Liver (tissue), 9 donors: Measurements from ENCODE around the gene LHB. TPM values are rescaled to one million over a fixed set of nuclear protein-coding genes. Genes with fewer than 3 reads are reported as not detected.
"Not testable (repeated sequence)": the region's sequence is repeated elsewhere in the genome, so short reads cannot be mapped to it uniquely, and the experiment has no call there.

ENCODE experiments used
- DNase-seq: peaks from one replicate; pipeline ENCODE4 v3.0.0-alpha.2; 2017; ENCODE audit warnings: low spot score
- H3K27ac ChIP-seq, 2 donors: one replicate each; pipeline ENCODE4 v1.7.0; 2013; ENCODE audit warnings: inconsistent platforms in 2 of 2, low read length in 2 of 2, control low read depth in 1 of 2, low read depth in 1 of 2, mild to moderate bottlenecking in 1 of 2
- H3K27me3 ChIP-seq, 4 donors: one replicate each; pipeline versions ENCODE4 v1.6.1 to v1.7.0; 2013; ENCODE audit warnings: low read length in 3 of 4, inconsistent platforms in 1 of 4, mild to moderate bottlenecking in 1 of 4, moderate library complexity in 1 of 4; ENCODE audit not compliant: control insufficient read depth in 4 of 4, insufficient read depth in 4 of 4
- H3K36me3 ChIP-seq, 4 donors: one replicate each; pipeline versions ENCODE4 v1.6.1 to v1.7.0; 2013; ENCODE audit warnings: low read length in 3 of 4, mild to moderate bottlenecking in 3 of 4, low read depth in 1 of 4, moderate library complexity in 1 of 4; ENCODE audit not compliant: control insufficient read depth in 4 of 4, insufficient read depth in 3 of 4
- H3K4me1 ChIP-seq, 4 donors: one replicate each; pipeline versions ENCODE4 v1.6.1 to v1.7.0; 2013; ENCODE audit warnings: low read length in 3 of 4, mild to moderate bottlenecking in 3 of 4, moderate library complexity in 1 of 4; ENCODE audit not compliant: control insufficient read depth in 4 of 4, insufficient read depth in 4 of 4
- H3K4me3 ChIP-seq, 3 donors: one replicate each; pipeline versions ENCODE4 v1.6.1 to v1.7.0; 2013; ENCODE audit warnings: low read length in 3 of 3, control low read depth in 1 of 3, low read depth in 1 of 3, mild to moderate bottlenecking in 1 of 3
- H3K9ac ChIP-seq, 2 donors: one replicate each; pipeline ENCODE4 v1.7.0; 2013; ENCODE audit warnings: low read length in 2 of 2, mild to moderate bottlenecking in 2 of 2, moderate library complexity in 2 of 2, control low read depth in 1 of 2, low read depth in 1 of 2
- H3K9me3 ChIP-seq, 4 donors: one replicate each; pipeline versions ENCODE4 v1.6.1 to v1.7.0; 2013; ENCODE audit warnings: low read length in 3 of 4; ENCODE audit not compliant: control insufficient read depth in 4 of 4
- EGR1 ChIP-seq, 2 donors: IDR thresholded peaks; 2 replicates each; pipeline ENCODE4 v1.6.1; 2016 to 2018; ENCODE audit warnings: antibody characterized with exemption in 2 of 2, low read depth in 2 of 2
- RXRA ChIP-seq, 2 donors: IDR thresholded peaks; 2 replicates each; pipeline ENCODE4 v1.6.1; 2017 to 2018; ENCODE audit warnings: antibody characterized with exemption in 2 of 2, mild to moderate bottlenecking in 1 of 2
- WGBS: extraction: QIAGEN DNeasy Blood & Tissue Kit; methylation state at CpG from one replicate; pipeline ENCODE4 v1.1.7; 2013; 5-methylcytosine and 5-hydroxymethylcytosine counted together
- polyA plus RNA-seq, 2 donors: library from polyadenylated mRNA; stranded (reverse) in 1 of 2; unstranded in 1 of 2; fragments of 200-250 nt in 1 of 2; fragments of >200 nt in 1 of 2; fragmentation: Nextera tagmentation in 1 of 2; extraction: Ambion mirVana in 1 of 2; gene quantifications; one replicate each; pipeline versions ENCODE4 v1.2.1 to v1.2.3, GENCODE V29; 2013 to 2015
- total RNA-seq, 2 donors: library from RNA; depleted of rRNA; stranded (reverse); fragments of >200 nt; gene quantifications; one replicate each; pipeline ENCODE4 v1.2.3, GENCODE V29; 2014
- donor health status: healthy.
- donor health status: healthy.
- donor health status: healthy.
- donor health status: healthy.
- donor health status: healthy.

The LHB gene
- total and polyA plus RNA-seq, 4 donors, result not detected

DNA sequence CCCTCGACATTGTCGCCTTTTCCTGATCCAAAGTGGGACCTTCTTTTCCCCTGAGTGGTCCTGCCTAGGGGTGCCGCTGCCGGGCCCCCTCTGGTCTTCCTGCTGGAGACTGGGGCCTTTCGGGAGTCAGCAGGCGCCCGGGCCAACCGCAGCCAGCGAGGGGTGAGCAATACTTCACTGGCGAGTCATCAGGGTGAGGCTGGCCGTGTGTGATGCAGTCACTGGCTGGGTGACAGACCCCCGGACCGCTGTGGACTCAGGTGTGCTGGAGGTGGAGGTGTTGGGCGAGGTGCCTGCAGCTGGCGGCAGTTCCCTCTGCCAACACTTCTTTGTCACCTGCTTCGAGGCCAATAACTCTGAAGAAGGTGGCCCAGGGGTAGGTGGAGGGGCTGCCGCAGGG is 25.3 kb upstream of the LHB start:
- H3K27me3 ChIP-seq, result no peaks in the 10 kb centered on the region
- H3K9me3 ChIP-seq, result no peaks in the 10 kb centered on the region
- 81% methylated on average over 17 of the region's 17 CpGs for WGBS
- no peaks in the 10 kb centered on the region for H3K4me1 ChIP-seq
- no peaks in the 10 kb centered on the region for H3K36me3 ChIP-seq
- H3K9ac ChIP-seq, result no peak overlapping the region
- TF ChIP-seq EGR1 (IDR thresholded peaks at IDR 0.05; ENCODE audit: low read depth in 2 of 2) (no peak), RXRA (IDR thresholded peaks at IDR 0.05) (no peak)
- DNase-seq, result no peak
- no peak overlapping the region for H3K27ac ChIP-seq
- no peak overlapping the region for H3K4me3 ChIP-seq

DNA sequence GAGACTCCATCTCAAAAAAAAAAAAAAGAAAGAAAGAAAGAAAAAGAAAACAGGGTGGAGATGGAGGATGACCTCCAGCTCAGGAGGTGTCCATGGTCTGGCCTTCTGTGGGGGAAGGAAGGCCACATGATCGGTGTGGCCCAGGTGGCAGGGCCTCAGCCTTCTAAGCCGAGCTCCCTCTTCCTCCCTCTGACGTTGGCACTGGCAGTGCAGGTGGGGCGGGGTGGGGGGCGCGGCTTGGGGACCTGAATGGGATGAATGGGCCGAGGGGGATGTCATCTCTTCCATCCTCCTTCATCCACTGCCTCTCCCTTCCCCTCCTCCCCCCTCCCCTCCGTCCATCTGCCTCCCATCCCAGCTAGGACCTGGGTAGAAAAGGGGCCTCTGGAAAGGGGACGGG is 22.8 kb upstream of the LHB start:
- not testable (repeated sequence) for H3K27me3 ChIP-seq, H3K4me1 ChIP-seq, H3K9ac ChIP-seq

DNA sequence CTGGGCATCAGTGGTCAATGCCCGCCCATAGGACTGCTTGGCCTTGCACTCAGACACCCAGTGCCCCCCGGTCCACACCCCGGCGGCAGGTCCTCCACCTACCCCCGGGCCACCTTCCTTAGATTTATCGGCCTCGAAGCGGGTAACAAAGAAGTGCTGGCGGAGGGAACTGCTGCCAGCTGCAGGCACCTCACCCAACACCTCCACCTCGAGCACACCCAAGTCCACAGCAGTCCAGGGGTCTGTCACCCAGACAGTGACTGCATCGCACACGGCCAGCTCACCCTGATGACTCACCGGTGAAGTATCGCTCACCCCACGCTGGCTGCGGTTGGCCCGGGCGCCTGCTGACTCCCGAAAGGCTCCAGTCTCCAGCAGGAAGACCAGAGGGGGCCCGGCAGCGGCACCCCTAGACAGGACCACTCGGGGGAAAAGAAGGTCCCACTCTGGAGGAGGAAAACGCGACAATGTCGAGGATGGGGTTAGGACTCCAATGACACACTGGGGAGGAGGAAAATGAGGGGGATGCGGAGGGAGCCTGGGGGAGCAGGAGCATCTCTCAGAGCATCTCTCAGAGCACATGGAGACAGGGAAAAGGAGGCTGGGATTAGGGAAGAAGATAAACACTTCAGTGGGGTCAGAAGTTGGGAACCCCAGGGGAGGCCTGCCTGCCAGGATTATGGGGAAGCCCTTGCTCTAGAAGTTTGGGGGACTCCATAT is 21.8 kb upstream of the LHB start:
- not testable (repeated sequence) for DNase-seq, H3K27me3 ChIP-seq, H3K9me3 ChIP-seq, H3K27ac ChIP-seq, H3K4me1 ChIP-seq, H3K36me3 ChIP-seq, H3K9ac ChIP-seq, H3K4me3 ChIP-seq
- WGBS, result 83% methylated on average over 26 of the region's 26 CpGs

More for the DNA sequence above, 22.8 kb upstream of the LHB start:
- not testable (repeated sequence) for DNase-seq, H3K4me3 ChIP-seq, H3K27ac ChIP-seq, H3K9me3 ChIP-seq, H3K36me3 ChIP-seq
- WGBS, result 60% methylated on average over 9 of the region's 9 CpGs

DNA sequence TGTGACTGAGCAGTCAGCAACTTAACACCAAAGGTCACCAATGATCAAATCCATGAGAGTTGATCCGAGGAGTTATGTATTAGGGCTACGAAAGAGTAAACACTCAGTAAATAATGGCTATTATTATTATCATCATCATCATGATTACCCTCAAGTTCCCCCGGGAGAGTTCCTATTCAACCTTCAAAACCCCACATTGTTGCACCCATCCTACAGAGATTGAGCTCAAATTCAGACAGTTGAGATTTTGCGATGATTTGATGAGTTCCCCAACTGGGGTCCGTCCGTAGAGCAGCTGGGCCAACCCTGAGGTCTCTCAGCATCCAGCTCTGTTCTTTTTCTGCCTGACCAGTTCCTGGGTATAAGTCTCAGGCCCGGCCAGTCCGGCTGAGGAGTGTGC is 21.2 kb upstream of the LHB start:
- H3K27me3 ChIP-seq, H3K4me3 ChIP-seq, DNase-seq, H3K9me3 ChIP-seq, H3K27ac ChIP-seq, H3K36me3 ChIP-seq, H3K9ac ChIP-seq, H3K4me1 ChIP-seq: not testable (repeated sequence)
- 86% methylated on average over 7 of the region's 8 CpGs for WGBS

DNA sequence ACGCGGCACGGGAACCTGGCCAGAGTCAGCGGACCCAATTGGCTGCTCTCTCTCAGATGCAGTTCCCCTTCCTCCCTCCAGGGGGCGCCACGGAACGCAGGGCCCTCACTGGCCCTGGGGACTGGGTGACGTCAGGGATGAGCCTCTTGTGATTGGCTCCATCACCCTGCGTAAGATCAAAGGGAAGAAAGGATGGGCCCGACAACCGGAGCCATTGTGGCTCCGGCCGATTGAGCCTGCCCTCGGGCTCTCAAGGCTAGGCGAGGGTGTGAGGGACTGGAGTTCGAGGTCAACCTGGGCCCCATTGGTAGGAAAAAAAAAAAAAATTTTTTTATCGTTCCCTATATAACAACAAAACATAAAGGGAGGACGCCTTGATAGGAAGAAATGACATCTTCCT is 19.9 kb upstream of the LHB start, which contains the start of gene CGB1:
TSS of gene CGB1 (minus strand) at position 81 of the 400 bp plus-strand sequence. CDS start 184 bp downstream, outside the sequence.
- H3K9ac ChIP-seq, H3K4me1 ChIP-seq, H3K36me3 ChIP-seq, H3K4me3 ChIP-seq, H3K27ac ChIP-seq, H3K9me3 ChIP-seq, DNase-seq, H3K27me3 ChIP-seq: not testable (repeated sequence)
- WGBS, result 62% methylated on average over 18 of the region's 18 CpGs

DNA sequence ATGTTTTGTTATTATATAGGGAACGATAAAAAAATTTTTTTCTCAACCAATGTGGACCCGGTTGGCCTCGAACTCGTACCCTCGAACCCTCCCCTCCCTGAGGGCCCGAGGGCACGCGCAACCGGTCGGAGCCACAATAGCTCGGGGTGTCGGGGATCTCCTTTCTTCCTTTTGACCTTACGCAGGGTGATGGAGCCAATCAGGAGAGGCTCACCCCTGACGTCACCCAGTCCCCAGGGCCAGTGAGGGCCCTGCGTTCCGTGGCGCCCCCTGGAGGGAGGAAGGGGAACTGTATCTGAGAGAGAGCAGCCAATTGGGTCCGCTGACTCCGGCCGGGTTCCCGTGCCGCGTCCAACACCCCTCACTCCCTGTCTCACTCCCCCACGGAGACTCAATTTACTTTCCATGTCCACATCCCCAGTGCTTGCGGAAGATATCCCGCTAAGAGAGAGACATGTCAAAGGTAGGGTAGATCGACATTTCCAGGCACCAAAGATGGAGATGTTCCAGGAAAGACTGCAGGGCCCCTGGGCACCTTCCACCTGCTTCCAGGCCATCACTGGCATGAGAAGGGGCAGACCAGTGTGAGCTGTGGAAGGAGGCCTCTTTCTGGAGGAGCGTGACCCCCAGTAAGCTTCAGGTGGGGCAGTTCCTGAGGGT is 14.9 kb upstream of the LHB start, which contains the start of gene CGB2:
TSS of gene CGB2 (plus strand) at position 249 of the 660 bp plus-strand sequence. CDS start at position 455, 206 bp downstream.
- 33% methylated on average over 28 of the region's 28 CpGs for WGBS
- DNase-seq, H3K9me3 ChIP-seq: not testable (repeated sequence)

DNA sequence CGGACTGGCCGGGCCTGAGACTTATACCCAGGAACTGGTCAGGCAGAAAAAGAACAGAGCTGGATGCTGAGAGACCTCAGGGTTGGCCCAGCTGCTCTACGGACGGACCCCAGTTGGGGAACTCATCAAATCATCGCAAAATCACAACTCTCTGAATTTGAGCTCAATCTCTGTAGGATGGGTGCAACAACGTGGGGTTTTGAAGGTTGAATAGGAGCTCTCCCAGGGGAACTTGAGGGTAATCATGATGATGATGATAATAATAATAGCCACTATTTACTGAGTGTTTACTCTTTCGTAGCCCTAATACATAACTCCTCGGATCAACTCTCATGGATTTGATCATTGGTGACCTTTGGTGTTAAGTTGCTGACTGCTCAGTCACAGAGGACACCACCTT is 13.4 kb upstream of the LHB start:
- 89% methylated on average over 6 of the region's 8 CpGs for WGBS
- DNase-seq, H3K9me3 ChIP-seq, H3K4me3 ChIP-seq, H3K27me3 ChIP-seq, H3K27ac ChIP-seq, H3K9ac ChIP-seq, H3K36me3 ChIP-seq, H3K4me1 ChIP-seq: not testable (repeated sequence)

More for the DNA sequence above, 14.9 kb upstream of the LHB start, which contains the start of gene CGB2:
- not testable (repeated sequence) for H3K36me3 ChIP-seq, H3K4me1 ChIP-seq, H3K27ac ChIP-seq, H3K4me3 ChIP-seq, H3K27me3 ChIP-seq, H3K9ac ChIP-seq

DNA sequence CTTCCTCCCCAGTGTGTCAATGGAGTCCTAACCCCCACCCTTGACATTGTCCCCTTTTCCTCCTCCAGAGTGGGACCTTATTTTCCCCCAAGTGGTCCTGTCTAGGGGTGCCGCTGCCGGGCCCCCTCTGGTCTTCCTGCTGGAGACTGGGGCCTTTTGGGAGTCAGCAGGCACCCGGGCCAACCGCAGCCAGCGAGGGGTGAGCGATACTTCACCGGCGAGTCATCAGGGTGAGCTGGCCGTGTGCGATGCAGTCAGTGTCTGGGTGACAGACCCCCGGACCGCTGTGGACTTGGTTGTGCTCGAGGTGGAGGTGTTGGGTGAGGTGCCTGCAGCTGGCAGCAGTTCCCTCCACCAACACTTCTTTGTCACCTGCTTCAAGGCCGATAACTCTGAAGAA is 12.9 kb upstream of the LHB start:
- H3K36me3 ChIP-seq, H3K4me3 ChIP-seq, H3K4me1 ChIP-seq, H3K27me3 ChIP-seq, H3K27ac ChIP-seq, H3K9ac ChIP-seq, H3K9me3 ChIP-seq, DNase-seq: not testable (repeated sequence)
- WGBS, result 90% methylated on average over 14 of the region's 14 CpGs
